K562 (cell line): Measurements from ENCODE around the gene SLX9. TPM values are rescaled to one million over a fixed set of nuclear protein-coding genes. Genes with fewer than 3 reads are reported as not detected.

ENCODE experiments used
- ATAC-seq: fragments of 200-7000 bp; cut with Tn5 transposase; 3 replicates; pipeline ENCODE4 v1.9.1; 2020; ENCODE audit warnings: moderate library complexity
- BruUV-seq: library from RNA; stranded (reverse); fragments of 400-500 nt; replicated peaks from 2 replicates; lab custom pipeline; 2021; lab: Mats Ljungman, UMichigan
- CTCF ChIA-PET: fragments of 300-600 bp; formaldehyde crosslinking; extraction: SDS; loops from one replicate; lab custom pipeline; 2021; ENCODE audit warnings: low intra/inter-chr PET ratio; lab: Yijun Ruan, JAX
- POLR2A ChIA-PET: fragments of 300-600, 350-650 bp; sonication (Branson Sonifier 250); formaldehyde crosslinking; extraction: SDS; loops from one replicate; lab custom pipeline; 2021; ENCODE audit warnings: antibody characterized with exemption, inconsistent platforms; lab: Yijun Ruan, JAX
- DNase-seq, 4 experiments: peaks; one replicate each; pipeline versions ENCODE4 v3.0.0 to v3.0.0-alpha.2; 2011 to 2018; ENCODE audit warnings: low spot score in 3 of 4, mixed read lengths in 3 of 4; ENCODE audit errors: extremely low read depth in 1 of 4
- FAIRE-seq: peaks from 2 replicates; lab custom pipeline; 2011; peaks lifted over from hg19 to GRCh38; lab: Jason Lieb, UNC
- H2AFZ ChIP-seq: 2 replicates; pipeline ENCODE4 v1.6.0; 2011; ENCODE audit warnings: low read depth, low read length, control low read depth, inconsistent platforms
- H3K27ac ChIP-seq: fragments of 200-600 bp; 3 replicates; pipeline ENCODE4 v1.8.0; 2011; ENCODE audit warnings: low read depth, mild to moderate bottlenecking, control low read depth, inconsistent platforms, low read length, moderate library complexity, mixed read lengths; ENCODE audit errors: extremely low read depth
- H3K27me3 ChIP-seq, 2 experiments: fragments of 300-600 bp in 1 of 2; 2 replicates in 1 of 2; 3 replicates in 1 of 2; pipeline versions ENCODE4 v1.6.0 to v1.8.0; 2011; ENCODE audit warnings: inconsistent platforms in 2 of 2, low read length in 2 of 2, mild to moderate bottlenecking in 1 of 2, mixed read lengths in 1 of 2, moderate library complexity in 1 of 2; ENCODE audit not compliant: control insufficient read depth in 2 of 2, insufficient read depth in 2 of 2
- H3K36me3 ChIP-seq: fragments of 300-600 bp; 3 replicates; pipeline ENCODE4 v1.8.0; 2011; ENCODE audit warnings: mild to moderate bottlenecking, low read length, inconsistent platforms; ENCODE audit not compliant: control insufficient read depth, insufficient read depth
- H3K4me1 ChIP-seq, 2 experiments: fragments of 200-600 bp in 1 of 2; replicated peaks in 1 of 2; 2 replicates in 1 of 2; 3 replicates in 1 of 2; pipeline versions ENCODE4 v1.5.1 to v1.8.0; 2011; ENCODE audit warnings: inconsistent platforms in 2 of 2, low read length in 2 of 2, mild to moderate bottlenecking in 1 of 2, mixed read lengths in 1 of 2, moderate library complexity in 1 of 2; ENCODE audit not compliant: control insufficient read depth in 2 of 2, insufficient read depth in 2 of 2
- H3K4me2 ChIP-seq: 2 replicates; pipeline ENCODE4 v1.6.1; 2011; ENCODE audit warnings: low read length, control low read depth, inconsistent platforms, mixed read lengths; ENCODE audit not compliant: insufficient read depth
- H3K4me3 ChIP-seq: fragments of 200-600 bp; sonication (generic), shearing (Covaris generic); 2 replicates; pipeline ENCODE4 v1.5.1; 2016; ENCODE audit warnings: control low read depth, inconsistent platforms
- H3K79me2 ChIP-seq: fragments of 200-600 bp; 3 replicates; pipeline ENCODE4 v1.8.0; 2011; ENCODE audit warnings: low read length, inconsistent platforms; ENCODE audit not compliant: control insufficient read depth, insufficient read depth
- H3K9ac ChIP-seq, 2 experiments: 2 replicates each; pipeline versions ENCODE4 v1.6.0 to v1.6.1; 2011; ENCODE audit warnings: low read depth in 2 of 2, low read length in 2 of 2, control low read depth in 1 of 2, inconsistent platforms in 1 of 2, mild to moderate bottlenecking in 1 of 2, mixed read lengths in 1 of 2; ENCODE audit not compliant: insufficient read depth in 1 of 2
- H3K9me1 ChIP-seq: one replicate; pipeline ENCODE4 v1.6.0; 2011; ENCODE audit warnings: inconsistent platforms, mild to moderate bottlenecking, low read length, moderate library complexity; ENCODE audit not compliant: control insufficient read depth, insufficient read depth
- H3K9me3 ChIP-seq: replicated peaks from 2 replicates; pipeline ENCODE4 v1.5.1; 2011; ENCODE audit warnings: low read depth, low read length, inconsistent platforms; ENCODE audit not compliant: control insufficient read depth, insufficient read depth
- H4K20me1 ChIP-seq: replicated peaks from 2 replicates; pipeline ENCODE4 v1.6.1; 2011; ENCODE audit warnings: low read length, inconsistent platforms, mixed read lengths; ENCODE audit not compliant: control insufficient read depth, insufficient read depth
- KDM1A ChIP-seq, 2 experiments: fragments of 450-650 bp; IDR thresholded peaks; 2 replicates each; pipeline ENCODE4 v1.6.1; 2016; ENCODE audit warnings: mild to moderate bottlenecking in 2 of 2
- ZBTB40 ChIP-seq, 2 experiments: fragments of 450-650 bp in 1 of 2; sonication (generic) in 1 of 2; formaldehyde crosslinking in 1 of 2; IDR thresholded peaks; 2 replicates each; pipeline versions ENCODE4 v1.7.1 to v1.9.0; 2016 to 2022; ENCODE audit warnings: inconsistent platforms in 1 of 2, mild to moderate bottlenecking in 1 of 2, missing genetic modification reagents in 1 of 2
- WGBS: fragments of 100-300 bp; shearing (Covaris generic); methylation state at CpG from one replicate; pipeline ENCODE4 v1.1.6; 2016; ENCODE audit warnings: low coverage, mixed read lengths; ENCODE audit not compliant: insufficient coverage; ENCODE audit errors: missing lambda C conversion rate; 5-methylcytosine and 5-hydroxymethylcytosine counted together
- in situ Hi-C: fragments of 300-500 bp; cut with MboI; formaldehyde crosslinking; loops from 4 replicates; pipeline ENCODE4 v1.15.0; 2018; ENCODE audit warnings: inconsistent platforms, mixed read lengths
- intact Hi-C: fragments of 100-400 bp; cut with micrococcal nuclease; formaldehyde crosslinking; loops from 2 replicates; pipeline ENCODE4 v1.14.2; 2022
- polyA plus RNA-seq, 8 experiments: library from polyadenylated mRNA; depleted of rRNA in 4 of 8; stranded (reverse) in 5 of 8; unstranded in 3 of 8; fragments of >200 nt; fragmentation: Nextera tagmentation in 2 of 8; fragmentation: Illumina TruSeq in 1 of 8; extraction: Ambion mirVana in 2 of 8; extraction: Trizol in 1 of 8; gene quantifications; 2 replicates each; pipeline versions ENCODE4 v1.2.1 to v1.2.3, GENCODE V29; 2011 to 2014; ENCODE audit warnings: inconsistent platforms in 1 of 8, missing spikeins in 1 of 8
- total RNA-seq, 7 experiments: library from RNA; depleted of rRNA in 6 of 7; stranded (reverse); fragments of >200 nt in 6 of 7; fragmentation: Illumina TruSeq in 2 of 7; extraction: Trizol in 2 of 7; gene quantifications; 2 replicates each; pipeline versions ENCODE4 v1.2.1 to v1.2.3, GENCODE V29; 2011 to 2021; ENCODE audit warnings: low replicate concordance in 1 of 7

Gene SLX9
- total and polyA plus RNA-seq, 9 of the 15 experiments (the other 6 are each of a cell fraction or from before 2014, with no cell fraction given): 1.2 to 75.5 (median 16.5) TPM

- DNase-seq (no peak), FAIRE-seq (no peak), ATAC-seq (no peak)
- no peak overlapping the region for H3K9ac ChIP-seq
- H3K4me3 ChIP-seq: no peak overlapping the region
- H3K27me3 ChIP-seq: peaks cover 30 to 61% of the 10 kb centered on the region in 2 experiments
- POLR2A ChIA-PET: interaction anchor here (0.6 to 0.9 kb wide), 2 partner anchors 11 to 59 kb away, joined by 3 to 5 read pairs; no protein-coding TSS in a partner anchor
- BruUV-seq: no TSS peak
- WGBS: 39% methylated on average over 36 of the region's 37 CpGs
- H4K20me1 ChIP-seq: peaks cover 41% of the 10 kb centered on the region
- CTCF ChIA-PET: no interaction called here
- H3K79me2 ChIP-seq: no peaks in the 10 kb centered on the region
- H2AFZ ChIP-seq: no peak overlapping the region
- no peaks in the 10 kb centered on the region for H3K9me3 ChIP-seq
- peaks cover 4% of the 10 kb centered on the region for H3K9me1 ChIP-seq
- peaks cover 0 to 74% of the 10 kb centered on the region in 2 experiments; a peak in 1 of 5 replicates for H3K4me1 ChIP-seq
- H3K36me3 ChIP-seq: no peaks in the 10 kb centered on the region
- H3K27ac ChIP-seq: no peak overlapping the region
- TF ChIP-seq KDM1A (IDR thresholded peaks at IDR 0.05) (peak in 1 of 2 experiments; percentile 90; a peak in 1 of 4 replicates), ZBTB40 (IDR thresholded peaks at IDR 0.05) (no peak), ZBTB40 (CRISPR knock-in tag; IDR thresholded peaks at IDR 0.05) (no peak)
- in situ Hi-C loops (no loop called here), intact Hi-C loops (no loop called here)
- no peak overlapping the region for H3K4me2 ChIP-seq
Measured at GRCh38 chr21:44987886-44988606, 48.2 kb downstream of the SLX9 start.
